ENCODE data around the gene FKBP5. TPM values are rescaled to one million over a fixed set of nuclear protein-coding genes. Genes with fewer than 3 reads are reported as not detected.

The FKBP5 gene
- total RNA-seq, 1 donor from 2014 or later = 128 TPM

GRCh38 chr6:35638679-35639078, 50.0 kb downstream of the FKBP5 start:
- Histone ChIP-seq H3K27ac (no peak overlapping the region), H3K4me1 (peaks cover 15% of the 10 kb centered on the region), H3K27me3 (ENCODE audit: low read depth) (no peaks in the 10 kb centered on the region), H3K4me3 (no peak overlapping the region), H3K36me3 (peaks cover 94% of the 10 kb centered on the region), H3K9me3 (no peaks in the 10 kb centered on the region)
- DNase-seq (no peak), ATAC-seq (no peak)
- intact Hi-C loops (cut with DNase I) = no loop called here
- no peak for TF ChIP-seq CTCF (IDR thresholded peaks at IDR 0.05)

- H3K36me3 ChIP-seq = peaks cover 92% of the 10 kb centered on the region
- no peak for TF ChIP-seq CTCF (IDR thresholded peaks at IDR 0.05)
Observed at GRCh38 chr6:35637911-35638310, 50.8 kb downstream of the FKBP5 start.

DNA sequence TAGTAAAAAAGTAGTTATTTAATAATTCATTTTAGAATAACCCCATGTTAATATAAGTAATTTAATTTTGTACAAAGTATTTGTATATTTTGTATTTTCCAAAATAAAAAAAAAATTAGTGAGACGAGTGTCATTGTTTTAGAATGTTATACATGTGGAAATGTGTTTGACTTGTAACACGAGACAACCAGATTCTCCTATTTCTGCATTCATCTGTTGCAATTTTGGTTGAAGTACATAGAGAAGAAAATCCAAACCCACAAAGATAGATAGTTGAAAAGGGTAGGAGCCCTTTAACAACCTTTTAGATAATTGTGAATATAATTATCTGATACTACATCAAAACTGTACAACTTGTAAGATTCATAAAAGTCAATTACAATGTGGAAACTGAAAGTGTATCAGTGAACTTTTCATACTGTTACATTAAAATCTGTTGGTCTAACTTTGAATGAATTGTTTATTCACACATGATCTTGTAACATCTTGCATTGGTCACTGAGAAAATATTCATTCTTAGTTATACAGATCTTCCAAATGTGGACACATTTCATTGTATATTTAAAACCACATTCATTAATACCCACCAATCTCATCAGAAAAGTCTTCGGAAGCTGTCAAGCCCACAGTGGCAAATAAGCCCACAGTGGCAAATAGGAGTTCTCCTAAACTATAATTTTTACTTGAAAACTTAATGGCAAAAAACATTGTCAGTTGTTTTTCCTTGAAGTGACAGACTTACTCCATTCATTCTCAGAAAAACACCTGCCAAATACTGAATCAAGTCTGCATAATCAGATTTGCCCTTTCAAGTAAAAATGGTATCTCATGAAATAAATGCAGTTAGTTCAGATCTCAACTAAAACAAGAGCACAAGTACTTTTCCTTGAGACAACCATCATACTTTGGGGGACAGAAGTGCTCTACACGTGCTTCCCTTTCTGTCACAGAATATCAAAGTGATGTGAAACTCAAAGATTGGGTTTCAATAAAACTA, 52.8 kb downstream of the FKBP5 start:
- H3K27ac ChIP-seq = no peak overlapping the region
- DNase-seq = no peak
- TF ChIP-seq CTCF (IDR thresholded peaks at IDR 0.05) = no peak
- H3K27me3 ChIP-seq (ENCODE audit: low read depth) = no peaks in the 10 kb centered on the region
- H3K4me3 ChIP-seq = no peak overlapping the region
- ATAC-seq = no peak
- intact Hi-C loops (cut with DNase I) = no loop called here
- peaks cover 92% of the 10 kb centered on the region for H3K36me3 ChIP-seq
- H3K4me1 ChIP-seq = peaks cover 16% of the 10 kb centered on the region
- no peaks in the 10 kb centered on the region for H3K9me3 ChIP-seq

More at GRCh38 chr6:35637911-35638310, 50.8 kb downstream of the FKBP5 start:
- Histone ChIP-seq H3K27me3 (ENCODE audit: low read depth) (no peaks in the 10 kb centered on the region), H3K9me3 (no peaks in the 10 kb centered on the region), H3K4me1 (peaks cover 16% of the 10 kb centered on the region), H3K4me3 (no peak overlapping the region), H3K27ac (no peak overlapping the region)
- intact Hi-C loops (cut with DNase I) = no loop called here
- ATAC-seq = no peak
- DNase-seq = no peak

DNA sequence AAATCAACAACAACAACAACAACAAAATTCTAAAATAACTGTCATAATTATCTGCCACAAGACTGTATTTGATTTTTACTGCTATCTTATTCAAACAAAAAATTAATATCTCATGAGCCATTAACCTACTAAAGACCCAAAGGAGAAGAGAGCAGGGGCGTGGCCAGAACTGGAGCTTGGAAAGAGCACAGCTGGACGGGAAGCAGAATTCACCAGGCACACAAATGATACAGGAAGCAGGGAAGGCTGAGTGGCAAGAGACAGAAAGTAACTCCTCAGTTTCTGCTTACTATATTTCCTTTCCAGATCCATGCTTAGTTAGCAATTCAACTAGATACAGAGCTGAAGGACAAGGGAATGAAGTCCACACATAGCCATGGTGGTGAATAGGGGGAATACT, 54.4 kb downstream of the FKBP5 start:
- ATAC-seq (peak in 1 of 2 donors; percentile 22), DNase-seq (no peak)
- no peak for TF ChIP-seq CTCF (IDR thresholded peaks at IDR 0.05)
- H3K4me3 ChIP-seq = no peak overlapping the region
- no peak overlapping the region for H3K27ac ChIP-seq
- intact Hi-C loops (cut with DNase I) = no loop called here
- H3K36me3 ChIP-seq = peaks cover 93% of the 10 kb centered on the region
- H3K4me1 ChIP-seq = peaks cover 16% of the 10 kb centered on the region
- no peaks in the 10 kb centered on the region for H3K27me3 ChIP-seq (ENCODE audit: low read depth)
- H3K9me3 ChIP-seq = no peaks in the 10 kb centered on the region

- TF ChIP-seq CTCF (IDR thresholded peaks at IDR 0.05) = no peak
- intact Hi-C loops (cut with DNase I) = no loop called here
- ATAC-seq (no peak), DNase-seq (no peak)
- H3K36me3 ChIP-seq = peaks cover 93% of the 10 kb centered on the region
- H3K4me3 ChIP-seq = no peak overlapping the region
- H3K27ac ChIP-seq = no peak overlapping the region
- H3K9me3 ChIP-seq = no peaks in the 10 kb centered on the region
- H3K4me1 ChIP-seq = peaks cover 16% of the 10 kb centered on the region
- H3K27me3 ChIP-seq (ENCODE audit: low read depth) = no peaks in the 10 kb centered on the region
Observed at GRCh38 chr6:35633579-35634089, 55.1 kb downstream of the FKBP5 start.

All from lower lobe of right lung (tissue), 2 donors.